Type B pancreatic cell (in vitro differentiated cells): ENCODE results near the gene CCDC191. TPM values are rescaled to one million over a fixed set of nuclear protein-coding genes. Genes with fewer than 3 reads are reported as not detected.
A peak's percentile ranks its signal among the peaks of the same experiment; 100 is the strongest.

Experiments used
- DNase-seq: peaks from one replicate; pipeline ENCODE4 v3.0.0; 2021; ENCODE audit warnings: mixed read lengths; ENCODE audit not compliant: unreplicated experiment; ENCODE audit errors: extremely low spot score
- H3K27ac Mint-ChIP-seq: 2 replicates; pipeline ENCODE4 v1.8.0; 2021; ENCODE audit warnings: mild to moderate bottlenecking, mixed read lengths
- H3K27me3 Mint-ChIP-seq: 2 replicates; pipeline ENCODE4 v1.8.0; 2021; ENCODE audit warnings: mixed read lengths
- H3K36me3 Mint-ChIP-seq: 2 replicates; pipeline ENCODE4 v1.8.0; 2021; ENCODE audit warnings: mixed read lengths
- H3K4me1 Mint-ChIP-seq: one replicate; pipeline ENCODE4 v1.8.0; 2021; ENCODE audit warnings: mixed read lengths; ENCODE audit not compliant: unreplicated experiment
- H3K4me3 Mint-ChIP-seq: 2 replicates; pipeline ENCODE4 v1.8.0; 2021; ENCODE audit warnings: mild to moderate bottlenecking, mixed read lengths
- H3K9me3 Mint-ChIP-seq: 2 replicates; pipeline ENCODE4 v1.8.0; 2021; ENCODE audit warnings: mixed read lengths
- long read RNA-seq: library from polyadenylated mRNA; unstranded; transcript quantifications from one replicate; pipeline ENCODE4 v2.0.0, GENCODE V29; 2020
- total RNA-seq: library from RNA; stranded (reverse); gene quantifications from 2 replicates; pipeline ENCODE4 v1.2.1, GENCODE V29; 2021; ENCODE audit warnings: low replicate concordance
- TF ChIP-seq, protein P1 (sequence below): fragments of 200-600 bp; sonication (generic); conservative IDR thresholded peaks from 2 replicates; pipeline ENCODE4 v1.5.0; 2021; ENCODE audit warnings: antibody characterized with exemption, mild to moderate bottlenecking

CCDC191 gene
- total RNA-seq: 4.7 and 8.4 TPM in 2 replicates
- long read RNA-seq, partial matches to known transcripts: 8 of 11 reads
- long read RNA-seq, other reads (novel, unspliced or antisense): 3 of 11 reads

GRCh38 chr3:114056130-114057010 is at the start of gene CCDC191, which contains the start of gene QTRT2:
Gene CCDC191 (minus strand): TSS chr3:114056526. CDS start chr3:114056466, 60 bp downstream.
Gene QTRT2 (plus strand): TSS chr3:114056737. CDS start chr3:114065258, 8,521 bp downstream.
- Mint-ChIP-seq H3K9me3 (no peaks in the 10 kb centered on the region), H3K36me3 (peaks cover 4% of the 10 kb centered on the region), H3K27ac (peak within 1 kb of the TSS; percentile 95), H3K4me3 (peak within 1 kb of the TSS; percentile 98), H3K27me3 (no peaks in the 10 kb centered on the region), H3K4me1 (peaks cover 3% of the 10 kb centered on the region)
- peak; percentile 97 for DNase-seq
- TF ChIP-seq, protein P1, sequence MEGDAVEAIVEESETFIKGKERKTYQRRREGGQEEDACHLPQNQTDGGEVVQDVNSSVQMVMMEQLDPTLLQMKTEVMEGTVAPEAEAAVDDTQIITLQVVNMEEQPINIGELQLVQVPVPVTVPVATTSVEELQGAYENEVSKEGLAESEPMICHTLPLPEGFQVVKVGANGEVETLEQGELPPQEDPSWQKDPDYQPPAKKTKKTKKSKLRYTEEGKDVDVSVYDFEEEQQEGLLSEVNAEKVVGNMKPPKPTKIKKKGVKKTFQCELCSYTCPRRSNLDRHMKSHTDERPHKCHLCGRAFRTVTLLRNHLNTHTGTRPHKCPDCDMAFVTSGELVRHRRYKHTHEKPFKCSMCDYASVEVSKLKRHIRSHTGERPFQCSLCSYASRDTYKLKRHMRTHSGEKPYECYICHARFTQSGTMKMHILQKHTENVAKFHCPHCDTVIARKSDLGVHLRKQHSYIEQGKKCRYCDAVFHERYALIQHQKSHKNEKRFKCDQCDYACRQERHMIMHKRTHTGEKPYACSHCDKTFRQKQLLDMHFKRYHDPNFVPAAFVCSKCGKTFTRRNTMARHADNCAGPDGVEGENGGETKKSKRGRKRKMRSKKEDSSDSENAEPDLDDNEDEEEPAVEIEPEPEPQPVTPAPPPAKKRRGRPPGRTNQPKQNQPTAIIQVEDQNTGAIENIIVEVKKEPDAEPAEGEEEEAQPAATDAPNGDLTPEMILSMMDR: no peak

DNA sequence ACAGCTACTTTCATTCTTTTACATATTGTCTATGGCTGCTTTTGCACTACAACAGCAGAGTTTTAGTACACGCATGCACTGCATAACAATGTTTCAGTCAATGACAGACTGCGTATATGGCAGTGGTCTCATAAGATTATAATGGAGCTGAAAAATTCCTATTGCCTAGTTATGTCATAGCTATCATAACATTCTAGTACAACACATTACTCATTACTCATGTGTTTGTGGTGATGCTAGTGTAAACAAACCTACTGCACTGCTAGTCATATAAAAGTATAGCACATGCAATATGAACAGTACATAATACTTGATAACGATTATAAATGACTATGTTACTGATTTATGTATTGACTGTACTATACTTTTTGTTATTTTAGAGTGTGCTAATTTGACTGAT is 48.1 kb upstream of the CCDC191 start:
- Mint-ChIP-seq H3K36me3 (no peaks in the 10 kb centered on the region), H3K9me3 (no peaks in the 10 kb centered on the region), H3K27me3 (no peaks in the 10 kb centered on the region), H3K27ac (no peak overlapping the region), H3K4me1 (peaks cover 7% of the 10 kb centered on the region), H3K4me3 (no peak overlapping the region)
- no peak for DNase-seq
- TF ChIP-seq, protein P1: no peak

- DNase-seq: no peak
- Mint-ChIP-seq H3K27me3 (no peaks in the 10 kb centered on the region), H3K4me3 (no peak overlapping the region), H3K27ac (no peak overlapping the region), H3K9me3 (no peaks in the 10 kb centered on the region), H3K36me3 (no peaks in the 10 kb centered on the region), H3K4me1 (peaks cover 7% of the 10 kb centered on the region)
- TF ChIP-seq, protein P1: no peak
These were observed 47.5 kb upstream of the CCDC191 start for GRCh38 chr3:114103858-114104257.

- no peaks in the 10 kb centered on the region for H3K9me3 Mint-ChIP-seq
- DNase-seq: no peak
- no peaks in the 10 kb centered on the region for H3K36me3 Mint-ChIP-seq
- TF ChIP-seq, protein P1: no peak
- H3K4me3 Mint-ChIP-seq: no peak overlapping the region
- no peak overlapping the region for H3K27ac Mint-ChIP-seq
- no peaks in the 10 kb centered on the region for H3K27me3 Mint-ChIP-seq
- H3K4me1 Mint-ChIP-seq: peaks cover 7% of the 10 kb centered on the region
These were observed 46.9 kb upstream of the CCDC191 start for GRCh38 chr3:114103181-114103580.

DNA sequence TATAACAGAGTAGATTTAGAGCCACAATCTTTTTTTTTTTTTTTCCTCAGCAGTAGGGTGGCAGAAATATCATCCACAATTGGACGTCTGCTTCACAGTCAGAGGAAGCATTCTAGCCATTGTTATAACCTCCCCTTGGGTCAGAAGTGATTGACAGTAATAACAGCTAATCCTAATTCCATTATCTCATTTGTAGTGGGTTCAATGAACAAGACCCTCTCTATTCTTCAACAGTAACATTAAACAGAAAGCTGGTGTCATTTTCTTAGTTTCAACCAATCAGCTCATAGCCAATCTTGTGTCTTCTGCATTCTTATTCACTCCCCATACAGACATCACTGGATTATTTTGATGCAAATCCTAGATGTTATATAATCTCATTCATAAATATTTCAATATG is 44.8 kb upstream of the CCDC191 start:
- Mint-ChIP-seq H3K4me3 (no peak overlapping the region), H3K9me3 (no peaks in the 10 kb centered on the region), H3K27ac (no peak overlapping the region), H3K4me1 (peaks cover 7% of the 10 kb centered on the region), H3K36me3 (no peaks in the 10 kb centered on the region), H3K27me3 (no peaks in the 10 kb centered on the region)
- no peak for DNase-seq
- TF ChIP-seq, protein P1: no peak
